Inferior parietal cortex (tissue), 1 donor: ENCODE measurements around the gene H2BK1.
A peak's percentile ranks its signal among the peaks of the same experiment; 100 is the strongest.

Experiments used
- DNase-seq: peaks from one replicate; pipeline ENCODE4 v3.0.0-alpha.2; 2016; ENCODE audit errors: extremely low spot score

H2BK1 gene

GRCh38 chr7:151232917-151233701 is 22.8 kb upstream of the H2BK1 start:
- peak; percentile 53 for DNase-seq

GRCh38 chr7:151232091-151232916 is 22.0 kb upstream of the H2BK1 start, which contains the start of gene CHPF2:
Gene CHPF2 (plus strand): TSS chr7:151232483. CDS start chr7:151234012, 1,529 bp downstream.
- peak; percentile 88 for DNase-seq

GRCh38 chr7:151231080-151231479 is 20.8 kb upstream of the H2BK1 start:
- DNase-seq = no peak

GRCh38 chr7:151229249-151229648 is 19.0 kb upstream of the H2BK1 start:
- no peak for DNase-seq

GRCh38 chr7:151228024-151228866 is 18.0 kb upstream of the H2BK1 start:
- no peak for DNase-seq

- peak; percentile 97 for DNase-seq
These were observed 16.8 kb upstream of the H2BK1 start, which contains the start of gene ABCF2 for GRCh38 chr7:151226875-151227782. Gene ABCF2 (minus strand): TSS chr7:151227205. CDS start chr7:151226458, 747 bp downstream.

- DNase-seq = no peak
These were observed 16.2 kb upstream of the H2BK1 start for GRCh38 chr7:151226560-151226874.

- no peak for DNase-seq
These were observed 15.7 kb upstream of the H2BK1 start for GRCh38 chr7:151225948-151226510.

- no peak for DNase-seq
These were observed 13.4 kb upstream of the H2BK1 start for GRCh38 chr7:151223728-151224127.

GRCh38 chr7:151218170-151218569 is 7.9 kb upstream of the H2BK1 start:
- no peak for DNase-seq

- no peak for DNase-seq
These were observed 5.1 kb upstream of the H2BK1 start for GRCh38 chr7:151215396-151215795.

- no peak for DNase-seq
These were observed 3.5 kb upstream of the H2BK1 start for GRCh38 chr7:151213826-151214225.

- DNase-seq = no peak
These were observed 2.3 kb upstream of the H2BK1 start for GRCh38 chr7:151212626-151213025.

GRCh38 chr7:151211155-151211772 is 976 bp upstream of the H2BK1 start:
- DNase-seq = no peak

GRCh38 chr7:151209588-151209987 is 700 bp downstream of the H2BK1 start:
- no peak for DNase-seq

- no peak for DNase-seq
These were observed 1.9 kb downstream of the H2BK1 start for GRCh38 chr7:151208253-151208862.

- no peak for DNase-seq
These were observed 2.5 kb downstream of the H2BK1 start for GRCh38 chr7:151207804-151208203.

- no peak for DNase-seq
These were observed 3.0 kb downstream of the H2BK1 start for GRCh38 chr7:151207315-151207714.

GRCh38 chr7:151206914-151207313 is 3.4 kb downstream of the H2BK1 start:
- no peak for DNase-seq

GRCh38 chr7:151205730-151206129 is 4.6 kb downstream of the H2BK1 start:
- no peak for DNase-seq
